Measurements from ENCODE around the gene EMP2. TPM values are rescaled to one million over a fixed set of nuclear protein-coding genes. Genes with fewer than 3 reads are reported as not detected.
"Not testable (repeated sequence)": the region's sequence is repeated elsewhere in the genome, so short reads cannot be mapped to it uniquely, and the experiment has no call there.

EMP2 gene
- total RNA-seq, 1 experiment from 2014 or later: 198 TPM

GRCh38 chr16:10534748-10535147 lies 45.6 kb downstream of the EMP2 start:
- TF ChIP-seq CTCF (IDR thresholded peaks at IDR 0.05; ENCODE audit: insufficient read depth in 1 of 2, low read depth in 1 of 2, low read length in 1 of 2, severe bottlenecking in 1 of 2, unreplicated experiment in 1 of 2): no peak
- Mint-ChIP-seq H3K27ac (ENCODE audit: unreplicated experiment) (no peak overlapping the region), H3K27me3 (ENCODE audit: insufficient read depth, unreplicated experiment) (no peaks in the 10 kb centered on the region), H3K4me3 (ENCODE audit: unreplicated experiment) (no peak overlapping the region), H3K4me1 (ENCODE audit: low read depth, unreplicated experiment) (peaks cover 8% of the 10 kb centered on the region), H3K36me3 (ENCODE audit: insufficient read depth, unreplicated experiment) (peaks cover 93% of the 10 kb centered on the region), H3K9me3 (ENCODE audit: unreplicated experiment) (no peaks in the 10 kb centered on the region)
- ChIA-PET POLR2A (no interaction called here), CTCF (no interaction called here)
- no peak overlapping the region for H3K4me3 ChIP-seq (ENCODE audit: low read depth, low read length)
- intact Hi-C loops (cut with micrococcal nuclease; ENCODE audit: unreplicated experiment): no loop called here
- no peaks in the 10 kb centered on the region for H3K9me3 ChIP-seq
- no peak for DNase-seq
- peaks cover 3% of the 10 kb centered on the region; the same call in 1 of the 2 replicates for H3K36me3 ChIP-seq (ENCODE audit: control insufficient read depth, insufficient read depth, low read length)
- no TSS peak for BruUV-seq (replicated peaks)
- no peaks in the 10 kb centered on the region for H3K27me3 ChIP-seq (replicated peaks; ENCODE audit: control insufficient read depth, insufficient read depth, low read length)
- H3K4me1 ChIP-seq: no peaks in the 10 kb centered on the region

GRCh38 chr16:10533612-10534011 lies 46.8 kb downstream of the EMP2 start:
- H3K4me1 ChIP-seq; POLR2A ChIA-PET; CTCF ChIA-PET; H3K36me3 ChIP-seq (ENCODE audit: control insufficient read depth, insufficient read depth, low read length); BruUV-seq (replicated peaks); H3K27me3 Mint-ChIP-seq (ENCODE audit: insufficient read depth, unreplicated experiment); DNase-seq; H3K27ac Mint-ChIP-seq (ENCODE audit: unreplicated experiment); H3K27me3 ChIP-seq (replicated peaks; ENCODE audit: control insufficient read depth, insufficient read depth, low read length); H3K9me3 ChIP-seq; H3K4me3 Mint-ChIP-seq (ENCODE audit: unreplicated experiment); H3K4me3 ChIP-seq (ENCODE audit: low read depth, low read length); H3K9me3 Mint-ChIP-seq (ENCODE audit: unreplicated experiment); H3K4me1 Mint-ChIP-seq (ENCODE audit: low read depth, unreplicated experiment); intact Hi-C loops (cut with micrococcal nuclease; ENCODE audit: unreplicated experiment): not testable (repeated sequence)
- H3K36me3 Mint-ChIP-seq (ENCODE audit: insufficient read depth, unreplicated experiment): peaks cover 91% of the 10 kb centered on the region

- H3K9me3 ChIP-seq: no peaks in the 10 kb centered on the region
- intact Hi-C loops (cut with micrococcal nuclease; ENCODE audit: unreplicated experiment): no loop called here
- Mint-ChIP-seq H3K27ac (ENCODE audit: unreplicated experiment) (no peak overlapping the region), H3K4me3 (ENCODE audit: unreplicated experiment) (no peak overlapping the region), H3K9me3 (ENCODE audit: unreplicated experiment) (no peaks in the 10 kb centered on the region), H3K36me3 (ENCODE audit: insufficient read depth, unreplicated experiment) (peaks cover 91% of the 10 kb centered on the region), H3K4me1 (ENCODE audit: low read depth, unreplicated experiment) (peaks cover 8% of the 10 kb centered on the region), H3K27me3 (ENCODE audit: insufficient read depth, unreplicated experiment) (no peaks in the 10 kb centered on the region)
- POLR2A ChIA-PET: no interaction called here
- peaks cover 3% of the 10 kb centered on the region; the same call in 1 of the 2 replicates for H3K36me3 ChIP-seq (ENCODE audit: control insufficient read depth, insufficient read depth, low read length)
- no peak for TF ChIP-seq CTCF (IDR thresholded peaks at IDR 0.05; ENCODE audit: insufficient read depth in 1 of 2, low read depth in 1 of 2, low read length in 1 of 2, severe bottlenecking in 1 of 2, unreplicated experiment in 1 of 2)
- BruUV-seq (replicated peaks): no TSS peak
- CTCF ChIA-PET: no interaction called here
- H3K4me1 ChIP-seq: peaks cover 3% of the 10 kb centered on the region; the same call in 1 of the 2 replicates
- H3K27me3 ChIP-seq (replicated peaks; ENCODE audit: control insufficient read depth, insufficient read depth, low read length): no peaks in the 10 kb centered on the region
- no peak for DNase-seq
- H3K4me3 ChIP-seq (ENCODE audit: low read depth, low read length): no peak overlapping the region
These were observed 48.8 kb downstream of the EMP2 start for GRCh38 chr16:10531582-10531981.

GRCh38 chr16:10530685-10531084 lies 49.7 kb downstream of the EMP2 start:
- peaks cover 4% of the 10 kb centered on the region for H3K9me3 Mint-ChIP-seq (ENCODE audit: unreplicated experiment)
- peaks cover 12% of the 10 kb centered on the region for H3K4me1 Mint-ChIP-seq (ENCODE audit: low read depth, unreplicated experiment)
- Histone ChIP-seq H3K4me1 (peaks cover 12% of the 10 kb centered on the region), H3K4me3 (ENCODE audit: low read depth, low read length) (no peak overlapping the region), H3K9me3 (no peaks in the 10 kb centered on the region), H3K36me3 (ENCODE audit: control insufficient read depth, insufficient read depth, low read length) (peaks cover 3% of the 10 kb centered on the region; the same call in 1 of the 2 replicates), H3K27me3 (replicated peaks; ENCODE audit: control insufficient read depth, insufficient read depth, low read length) (no peaks in the 10 kb centered on the region)
- CTCF ChIA-PET: no interaction called here
- no peaks in the 10 kb centered on the region for H3K27me3 Mint-ChIP-seq (ENCODE audit: insufficient read depth, unreplicated experiment)
- no TSS peak for BruUV-seq (replicated peaks)
- TF ChIP-seq CTCF (IDR thresholded peaks at IDR 0.05; ENCODE audit: insufficient read depth in 1 of 2, low read depth in 1 of 2, low read length in 1 of 2, severe bottlenecking in 1 of 2, unreplicated experiment in 1 of 2): no peak
- intact Hi-C loops (cut with micrococcal nuclease; ENCODE audit: unreplicated experiment): no loop called here
- no peak overlapping the region for H3K4me3 Mint-ChIP-seq (ENCODE audit: unreplicated experiment)
- POLR2A ChIA-PET: no interaction called here
- no peak overlapping the region for H3K27ac Mint-ChIP-seq (ENCODE audit: unreplicated experiment)
- no peak for DNase-seq
- H3K36me3 Mint-ChIP-seq (ENCODE audit: insufficient read depth, unreplicated experiment): peaks cover 93% of the 10 kb centered on the region

Measured in Caco-2 (cell line).